ENCODE measurements around the gene TMEM132C.

The TMEM132C gene

DNA sequence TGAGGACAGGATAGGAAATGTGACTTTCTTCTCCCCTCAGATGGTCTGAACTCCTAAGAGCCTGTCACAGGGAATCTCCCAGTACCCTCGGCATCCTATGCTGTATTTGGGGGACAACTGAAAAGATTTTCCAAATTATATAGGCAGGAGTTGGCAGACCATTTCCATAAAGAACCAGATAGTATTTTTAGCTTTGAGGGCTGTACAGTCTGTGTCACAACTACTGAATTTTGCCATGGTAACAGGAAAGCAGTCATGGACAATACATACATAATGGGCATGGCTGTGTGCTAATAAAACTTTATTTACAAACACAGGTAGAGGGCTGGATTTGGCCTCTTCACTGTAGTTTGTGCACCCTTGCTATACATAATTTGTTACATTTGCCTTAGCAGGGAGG is 30.4 kb upstream of the TMEM132C start:
- TF ChIP-seq FOXP2 (optimal IDR thresholded peaks at IDR 0.05; ENCODE audit: borderline replicate concordance, extremely low read depth, extremely low read length, insufficient read depth) (no peak), SIN3A (IDR thresholded peaks at IDR 0.05; ENCODE audit: borderline replicate concordance, insufficient read depth, low read length) (no peak), POLR2AphosphoS5 (IDR thresholded peaks at IDR 0.05; ENCODE audit: low read depth, low read length) (no peak), REST (IDR thresholded peaks at IDR 0.05; ENCODE audit: insufficient read depth in 1 of 2, low read depth in 2 of 2, low read length in 2 of 2) (no peak), TAF1 (IDR thresholded peaks at IDR 0.05; ENCODE audit: borderline replicate concordance, insufficient read depth, low read length) (no peak)

DNA sequence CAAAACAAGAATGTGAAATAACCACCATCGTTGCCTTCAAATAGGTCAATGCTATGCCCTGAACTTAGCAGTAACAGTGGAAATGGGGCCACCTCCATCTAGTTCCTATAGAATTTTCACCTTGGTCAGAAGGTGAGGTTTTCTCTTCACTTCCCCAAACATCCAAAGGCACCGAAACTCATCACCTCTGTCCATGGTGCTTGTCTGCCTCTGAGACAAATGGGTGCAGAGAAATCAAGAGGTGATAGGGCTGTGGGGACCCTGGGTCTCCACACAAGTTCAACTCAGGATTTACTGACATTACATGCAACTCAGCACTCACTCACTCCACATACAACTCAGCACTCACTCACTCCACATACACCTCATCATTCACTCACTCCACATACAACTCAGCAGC is 26.2 kb upstream of the TMEM132C start:
- no peak for TF ChIP-seq SIN3A (IDR thresholded peaks at IDR 0.05; ENCODE audit: borderline replicate concordance, insufficient read depth, low read length)
- no peak for TF ChIP-seq FOXP2 (optimal IDR thresholded peaks at IDR 0.05; ENCODE audit: borderline replicate concordance, extremely low read depth, extremely low read length, insufficient read depth)
- TF ChIP-seq POLR2AphosphoS5 (IDR thresholded peaks at IDR 0.05; ENCODE audit: low read depth, low read length), result no peak
- peak; percentile 79 to 90 for TF ChIP-seq REST (IDR thresholded peaks at IDR 0.05; ENCODE audit: insufficient read depth in 1 of 2, low read depth in 2 of 2, low read length in 2 of 2)

DNA sequence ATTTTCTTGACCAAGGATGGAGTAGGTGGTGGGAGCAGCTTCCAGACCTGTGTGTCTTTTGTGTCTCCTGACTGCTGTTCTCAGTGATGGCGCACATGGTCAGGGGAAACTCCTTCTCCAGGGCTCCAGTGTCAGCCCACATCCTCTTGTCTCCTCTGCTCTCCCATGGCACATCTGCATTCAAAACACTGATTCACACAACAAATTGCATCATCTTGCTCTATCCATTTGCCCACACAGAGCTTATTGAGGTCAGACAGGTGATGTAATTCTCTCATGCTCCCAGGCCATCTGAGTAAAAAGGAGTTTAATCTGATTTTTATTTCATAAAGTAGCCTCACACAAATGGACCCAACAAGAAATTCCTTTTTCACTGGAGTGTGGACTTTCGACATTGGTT is 21.8 kb upstream of the TMEM132C start:
- TF ChIP-seq FOXP2 (optimal IDR thresholded peaks at IDR 0.05; ENCODE audit: borderline replicate concordance, extremely low read depth, extremely low read length, insufficient read depth), result peak; percentile 27
- TF ChIP-seq TAF1 (IDR thresholded peaks at IDR 0.05; ENCODE audit: borderline replicate concordance, insufficient read depth, low read length), result no peak

DNA sequence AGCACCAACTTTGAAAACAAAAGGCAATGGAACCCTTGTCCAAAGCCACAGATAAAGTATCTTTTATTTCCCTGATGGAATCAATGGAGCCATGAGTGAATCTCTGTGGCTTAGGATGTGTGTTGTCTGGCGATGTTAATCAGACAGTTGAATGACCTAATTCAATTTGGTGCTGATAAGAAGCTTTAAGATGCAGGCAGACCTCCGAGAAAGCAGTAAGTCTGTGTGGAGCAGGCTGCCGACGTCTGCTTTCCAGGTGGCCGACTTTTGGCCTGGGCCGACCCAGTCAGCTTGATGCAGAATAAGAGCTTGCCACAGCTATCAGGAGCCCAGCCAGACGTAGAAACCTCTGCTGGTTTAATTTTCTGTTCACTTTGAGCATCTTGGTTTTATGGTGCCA is 21.1 kb upstream of the TMEM132C start:
- TF ChIP-seq REST (IDR thresholded peaks at IDR 0.05; ENCODE audit: insufficient read depth in 1 of 2, low read depth in 2 of 2, low read length in 2 of 2) (no peak), TAF1 (IDR thresholded peaks at IDR 0.05; ENCODE audit: borderline replicate concordance, insufficient read depth, low read length) (no peak), POLR2AphosphoS5 (IDR thresholded peaks at IDR 0.05; ENCODE audit: low read depth, low read length) (no peak), SIN3A (IDR thresholded peaks at IDR 0.05; ENCODE audit: borderline replicate concordance, insufficient read depth, low read length) (no peak), FOXP2 (optimal IDR thresholded peaks at IDR 0.05; ENCODE audit: borderline replicate concordance, extremely low read depth, extremely low read length, insufficient read depth) (no peak)

GRCh38 chr12:128250096-128250495 is 16.9 kb upstream of the TMEM132C start:
- TF ChIP-seq REST (IDR thresholded peaks at IDR 0.05; ENCODE audit: insufficient read depth in 1 of 2, low read depth in 2 of 2, low read length in 2 of 2) (no peak), SIN3A (IDR thresholded peaks at IDR 0.05; ENCODE audit: borderline replicate concordance, insufficient read depth, low read length) (no peak), POLR2AphosphoS5 (IDR thresholded peaks at IDR 0.05; ENCODE audit: low read depth, low read length) (no peak), FOXP2 (optimal IDR thresholded peaks at IDR 0.05; ENCODE audit: borderline replicate concordance, extremely low read depth, extremely low read length, insufficient read depth) (no peak), TAF1 (IDR thresholded peaks at IDR 0.05; ENCODE audit: borderline replicate concordance, insufficient read depth, low read length) (no peak)
